ENCODE results near the gene FARS2.

The FARS2 gene

DNA sequence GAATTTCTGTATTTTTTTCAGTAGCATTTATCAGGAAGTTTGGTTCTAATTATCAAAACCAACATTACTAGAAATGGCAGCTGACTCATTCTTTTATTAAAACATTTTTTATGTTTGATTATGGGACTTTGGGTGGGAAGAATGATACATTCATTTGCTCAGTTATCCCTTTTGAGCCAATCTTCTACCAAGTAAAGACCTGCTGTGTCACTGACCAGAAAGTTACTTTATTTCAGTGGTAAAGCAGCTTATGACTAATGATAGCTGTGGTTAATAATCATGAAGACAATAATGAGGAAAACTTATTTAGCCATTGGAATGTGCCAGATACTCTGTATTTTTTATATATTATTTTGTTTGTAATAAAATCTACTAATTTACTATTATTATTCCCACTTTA, 142.3 kb downstream of the FARS2 start:
- FAIRE-seq, result no peak
- DNase-seq (ENCODE audit: extremely low spot score, insufficient read length, low read depth), result no peak

DNA sequence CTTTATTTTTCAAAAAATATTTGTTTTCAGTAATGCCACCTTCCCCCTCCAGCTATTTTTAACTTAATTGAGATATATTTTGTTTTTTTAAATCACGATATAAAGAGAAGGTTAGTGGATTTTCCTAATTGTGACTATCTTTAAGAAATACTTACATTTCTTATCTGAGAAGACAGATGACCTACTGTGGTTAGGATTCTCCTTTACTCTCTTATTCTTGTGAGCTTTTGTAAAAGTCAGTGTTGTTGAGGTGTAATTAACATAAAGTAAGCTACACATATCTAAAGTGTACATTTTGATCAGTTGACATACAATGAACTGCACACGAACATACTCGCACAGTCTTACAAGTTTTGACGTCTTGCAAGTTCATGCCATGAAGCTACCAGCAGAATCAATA, 144.7 kb downstream of the FARS2 start:
- no peak for FAIRE-seq
- no peak for DNase-seq (ENCODE audit: extremely low spot score, insufficient read length, low read depth)

DNA sequence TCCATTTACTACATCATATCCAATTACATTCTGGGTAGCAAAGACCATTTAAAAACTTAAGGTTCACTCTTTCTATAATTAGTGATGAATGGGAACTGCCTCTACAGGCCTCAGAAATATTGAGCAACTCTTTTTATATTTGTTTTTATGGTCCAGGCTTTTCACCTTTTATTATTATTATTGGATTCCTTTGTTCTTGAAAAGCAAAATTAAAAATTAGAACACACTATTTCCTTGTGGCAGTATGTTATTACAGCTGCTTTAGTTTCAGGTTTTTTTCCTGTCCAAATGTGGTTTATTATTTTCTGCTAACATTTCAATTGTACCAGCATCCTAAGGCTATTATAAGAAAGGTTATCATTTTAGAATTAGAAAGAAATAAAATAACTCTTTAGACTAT, 150.1 kb downstream of the FARS2 start:
- DNase-seq (ENCODE audit: extremely low spot score, insufficient read length, low read depth) (no peak), FAIRE-seq (no peak)

DNA sequence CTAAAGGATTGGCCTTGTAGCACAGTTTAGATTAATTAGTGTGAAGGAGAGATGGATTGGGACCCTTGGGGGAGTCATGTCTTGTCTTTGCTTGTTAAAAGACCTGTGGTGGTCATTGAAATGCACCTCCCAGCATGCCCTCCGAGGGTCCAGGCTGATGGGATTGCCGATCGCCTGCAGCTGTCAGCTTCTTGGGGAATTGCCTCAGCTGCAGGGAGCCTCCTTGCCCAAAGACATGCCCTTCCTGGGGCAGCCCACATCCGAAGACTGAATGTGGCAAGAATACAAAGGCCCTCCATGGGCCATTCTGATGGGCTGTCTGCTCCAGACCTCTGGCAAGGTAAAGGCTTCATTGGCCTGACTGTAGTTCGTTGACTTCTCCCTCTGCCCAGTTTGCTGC, 150.7 kb downstream of the FARS2 start:
- DNase-seq (ENCODE audit: extremely low spot score, insufficient read length, low read depth) (no peak), FAIRE-seq (no peak)

DNA sequence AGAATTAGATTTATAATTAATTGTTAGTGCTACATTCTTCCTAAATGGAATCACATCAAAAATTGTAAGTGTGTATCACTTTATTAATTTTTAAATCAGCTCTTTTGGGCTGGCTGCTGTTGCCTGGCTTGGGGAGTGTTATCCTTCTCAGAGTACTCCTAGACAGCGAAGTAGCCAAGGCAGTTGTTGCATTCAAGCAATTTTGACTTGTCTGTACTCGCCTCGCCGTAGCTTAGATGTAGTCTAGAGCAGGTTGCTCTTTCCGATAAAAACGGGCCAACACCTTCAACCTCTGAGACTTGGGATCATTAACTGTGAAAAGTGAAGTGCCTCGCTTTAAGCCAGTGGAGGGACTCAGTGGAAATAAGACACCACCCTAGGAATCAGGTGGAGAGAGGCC, 151.3 kb downstream of the FARS2 start:
- FAIRE-seq (no peak), DNase-seq (ENCODE audit: extremely low spot score, insufficient read length, low read depth) (no peak)

DNA sequence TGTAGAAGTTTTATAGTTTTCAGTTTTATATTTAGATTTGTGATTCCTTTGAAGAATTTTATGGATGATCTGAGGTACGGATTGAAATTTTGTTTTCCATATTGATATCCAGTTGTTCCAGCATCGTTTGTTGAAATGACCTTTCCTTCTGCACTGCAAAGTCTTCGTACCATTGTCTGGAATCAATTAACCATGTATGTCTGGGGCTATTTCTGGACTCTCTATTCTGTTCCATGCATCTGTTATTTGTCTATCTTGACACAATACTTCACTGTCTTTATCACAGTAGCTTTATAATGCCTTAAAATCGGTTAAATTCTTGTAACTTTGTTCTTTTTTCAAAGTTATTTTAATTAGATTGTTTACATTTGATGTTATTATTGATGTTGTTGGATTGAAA, 154.9 kb downstream of the FARS2 start:
- FAIRE-seq (no peak), DNase-seq (ENCODE audit: extremely low spot score, insufficient read length, low read depth) (no peak)

DNA sequence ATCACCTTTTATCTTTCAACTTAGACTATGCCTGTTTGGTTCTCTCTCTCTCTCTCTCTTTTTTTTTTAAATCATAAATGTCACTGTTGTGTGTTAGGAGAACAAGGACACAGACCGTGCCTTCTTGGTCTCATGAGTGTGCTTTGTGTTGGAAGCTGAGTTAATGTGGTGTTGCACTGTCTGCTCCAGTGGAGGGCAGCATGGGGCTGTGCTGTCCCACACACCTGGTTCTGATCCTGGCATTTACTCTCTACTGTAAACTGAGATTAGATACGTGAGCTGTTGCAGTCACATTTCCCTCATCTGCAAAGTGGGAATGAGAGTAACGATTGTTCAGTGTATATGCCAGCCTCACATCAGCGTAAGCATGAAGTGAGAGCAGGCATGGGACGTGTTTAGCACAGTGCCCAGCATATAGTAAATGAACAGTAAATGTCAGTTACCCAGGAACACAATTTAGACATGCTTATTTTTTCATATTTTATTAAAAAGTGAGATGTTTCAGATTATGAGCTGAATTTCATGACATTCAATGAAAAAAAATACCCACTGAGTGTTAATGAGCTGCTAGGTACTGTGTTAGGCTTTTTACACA, 161.1 kb downstream of the FARS2 start:
- DNase-seq (ENCODE audit: extremely low spot score, insufficient read length, low read depth) (no peak), FAIRE-seq (peak; percentile 55)

DNA sequence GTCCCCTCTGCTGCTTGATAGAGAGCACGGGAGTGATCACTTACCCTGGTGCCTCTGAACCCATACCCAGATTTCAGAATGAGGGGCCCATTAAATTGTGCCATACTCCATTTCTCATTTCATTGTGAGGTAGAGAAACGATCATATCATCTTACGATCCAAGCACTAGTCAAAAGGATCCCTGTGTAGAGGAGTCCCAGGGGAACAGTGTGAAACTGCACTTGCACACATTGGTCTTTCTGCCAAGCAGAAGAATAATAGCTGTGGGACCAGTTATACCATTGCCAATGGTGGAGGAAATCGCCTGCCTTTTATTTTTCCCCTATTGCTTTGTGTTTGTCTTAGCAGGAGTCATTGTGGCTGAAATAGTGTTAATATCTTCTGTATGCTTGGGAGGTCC, 161.9 kb downstream of the FARS2 start:
- DNase-seq (ENCODE audit: extremely low spot score, insufficient read length, low read depth), result no peak
- no peak for FAIRE-seq

DNA sequence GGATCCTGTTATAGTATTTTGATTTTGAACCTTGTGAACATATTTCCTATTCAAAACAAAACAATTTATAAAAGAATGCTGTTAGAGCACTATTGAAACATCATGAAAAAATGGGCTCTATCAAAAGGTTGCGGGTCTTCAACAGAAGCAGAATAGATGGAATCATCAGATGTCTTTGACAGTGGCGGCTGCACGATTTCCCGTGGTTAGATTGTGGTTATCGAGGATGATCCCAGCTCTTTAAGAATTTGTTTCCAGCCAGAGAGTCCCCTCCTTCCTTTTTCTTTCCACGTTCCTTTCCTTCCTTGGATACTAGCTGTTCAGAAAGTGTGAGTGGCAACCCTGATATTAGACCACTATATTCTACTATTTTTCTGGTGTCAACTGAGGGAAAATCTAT, 163.4 kb downstream of the FARS2 start:
- FAIRE-seq, result no peak
- no peak for DNase-seq (ENCODE audit: extremely low spot score, insufficient read length, low read depth)

DNA sequence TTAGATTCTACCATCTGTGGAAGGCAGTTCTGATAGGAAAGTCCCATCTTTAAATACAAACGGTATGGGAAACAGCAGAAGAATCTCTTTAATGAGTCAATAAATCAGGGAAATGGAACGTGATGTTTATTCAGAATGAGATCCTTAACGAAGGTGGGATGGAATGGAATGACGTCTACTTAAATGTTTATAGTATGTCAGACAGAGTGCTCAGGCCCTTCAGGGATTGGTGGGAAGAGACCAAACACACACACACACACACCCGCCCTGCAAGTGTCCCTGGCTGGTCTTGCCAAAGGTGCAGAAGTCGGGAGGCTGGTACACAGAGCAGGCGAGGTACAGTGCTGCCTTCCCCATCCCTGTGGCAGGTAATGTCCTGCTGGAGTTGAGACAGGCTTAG, 164.0 kb downstream of the FARS2 start:
- no peak for FAIRE-seq

DNA sequence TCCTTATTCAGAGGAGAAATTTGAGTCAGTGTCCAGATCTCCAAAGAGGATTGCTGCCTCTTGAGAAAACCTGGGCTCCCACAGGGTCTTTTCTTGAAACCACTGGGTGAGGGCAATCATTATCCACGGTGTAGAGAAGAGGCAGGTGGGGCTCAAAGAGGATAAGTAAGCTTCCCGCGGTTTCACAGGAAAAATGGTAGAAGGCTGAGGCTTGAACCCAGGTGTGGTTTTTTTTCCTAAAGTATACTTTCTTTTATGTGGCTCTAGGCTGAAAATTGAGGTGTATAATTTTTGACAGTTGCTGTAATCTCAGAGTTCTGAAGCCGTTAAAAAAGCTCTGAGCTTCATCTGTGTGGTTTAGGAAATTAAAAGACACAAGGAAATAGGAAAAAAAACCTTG, 164.5 kb downstream of the FARS2 start:
- DNase-seq (ENCODE audit: extremely low spot score, insufficient read length, low read depth), result no peak
- no peak for FAIRE-seq

More for the DNA sequence above, 164.0 kb downstream of the FARS2 start:
- no peak for DNase-seq (ENCODE audit: extremely low spot score, insufficient read length, low read depth)

DNA sequence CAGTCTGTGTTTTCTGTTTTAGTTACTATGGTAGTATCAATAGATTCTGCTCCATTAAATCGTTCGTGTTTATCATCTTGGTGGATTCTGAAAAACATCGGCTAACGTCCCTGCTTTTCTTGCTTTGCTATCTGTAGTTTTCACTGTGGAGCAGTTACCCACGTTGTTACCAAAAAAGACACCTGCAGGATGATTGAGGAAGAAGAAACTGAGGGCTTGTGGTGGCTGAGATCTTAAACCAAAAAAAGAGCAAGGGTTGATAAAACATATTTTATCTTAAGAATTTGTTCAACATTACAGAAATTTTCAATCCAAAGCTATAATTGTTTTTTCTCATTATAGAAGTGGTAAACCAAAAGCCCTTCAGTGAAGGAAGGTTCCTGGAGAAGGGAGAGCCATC, 166.3 kb downstream of the FARS2 start:
- FAIRE-seq (no peak), DNase-seq (ENCODE audit: extremely low spot score, insufficient read length, low read depth) (no peak)

DNA sequence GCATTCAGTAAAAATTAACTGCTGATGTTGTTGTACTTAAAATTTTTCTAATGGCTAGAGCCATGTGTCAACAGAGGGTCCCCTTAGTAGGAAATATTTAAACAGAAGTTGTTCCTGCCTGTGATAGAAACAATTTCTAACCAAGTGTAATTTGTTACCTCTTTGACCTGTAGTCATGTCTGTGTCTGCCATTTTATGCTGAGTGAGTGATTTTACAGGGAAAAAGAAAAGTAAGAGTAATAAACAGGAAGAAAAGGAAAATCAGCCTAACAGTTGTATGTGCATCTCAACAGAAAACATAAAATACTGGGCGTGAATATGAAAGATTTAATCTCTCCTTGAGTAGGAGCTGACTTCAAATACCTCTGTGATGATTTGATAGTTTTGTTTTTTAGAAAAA, 172.0 kb downstream of the FARS2 start:
- DNase-seq (ENCODE audit: extremely low spot score, insufficient read length, low read depth) (no peak), FAIRE-seq (no peak)

DNA sequence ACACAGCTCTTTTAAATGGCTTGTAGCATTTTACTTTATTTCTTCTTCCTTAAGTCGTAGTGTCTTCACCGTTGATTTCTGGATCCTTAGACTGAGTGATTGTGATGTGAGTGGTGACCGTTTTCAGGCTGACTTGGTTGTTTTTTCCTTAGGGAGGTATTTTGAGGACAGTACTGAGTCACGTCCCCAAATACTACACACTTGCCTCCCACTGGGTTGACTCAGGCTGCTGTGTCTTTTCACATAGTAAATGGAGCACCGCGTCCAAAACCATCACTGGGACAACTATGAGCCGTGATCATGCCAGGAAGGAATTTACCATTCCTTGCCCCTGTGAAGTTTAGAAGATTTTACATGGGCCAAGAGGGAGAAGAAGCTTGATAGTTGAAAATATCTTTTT, 174.1 kb downstream of the FARS2 start:
- DNase-seq (ENCODE audit: extremely low spot score, insufficient read length, low read depth), result no peak
- FAIRE-seq, result no peak

DNA sequence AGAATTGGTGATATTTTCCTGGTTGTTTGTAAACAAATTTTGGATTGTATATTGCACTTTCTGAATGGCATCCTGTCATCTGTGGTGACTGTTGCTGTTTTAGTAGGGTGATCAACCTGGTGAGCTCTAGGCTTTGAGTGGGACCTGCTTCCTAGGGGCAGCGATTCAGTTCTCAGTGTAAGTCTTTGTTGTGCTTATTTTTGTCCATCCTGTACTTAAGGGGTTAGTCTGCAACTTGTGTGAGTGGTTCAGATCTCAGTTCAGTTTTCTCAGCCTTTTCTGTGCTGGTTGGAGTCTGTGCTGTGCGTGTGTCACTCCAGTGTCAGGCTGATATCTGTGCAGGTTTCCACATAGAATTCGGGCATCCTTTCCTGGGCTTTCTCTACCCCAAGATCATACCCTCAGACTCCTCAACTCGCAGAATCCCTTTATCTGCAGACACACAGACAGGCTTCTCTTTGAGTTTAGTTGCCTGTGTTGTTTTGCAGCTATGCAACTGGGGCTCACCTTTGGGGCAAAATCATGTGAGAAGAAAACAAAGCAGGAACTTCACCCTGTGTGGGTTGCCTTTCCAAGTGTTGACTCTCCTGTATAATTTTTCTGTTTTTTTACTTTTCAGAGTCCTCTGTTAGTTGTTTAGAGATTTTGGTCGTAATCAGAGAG, 177.7 kb downstream of the FARS2 start:
- DNase-seq (ENCODE audit: extremely low spot score, insufficient read length, low read depth), result no peak
- FAIRE-seq, result no peak

DNA sequence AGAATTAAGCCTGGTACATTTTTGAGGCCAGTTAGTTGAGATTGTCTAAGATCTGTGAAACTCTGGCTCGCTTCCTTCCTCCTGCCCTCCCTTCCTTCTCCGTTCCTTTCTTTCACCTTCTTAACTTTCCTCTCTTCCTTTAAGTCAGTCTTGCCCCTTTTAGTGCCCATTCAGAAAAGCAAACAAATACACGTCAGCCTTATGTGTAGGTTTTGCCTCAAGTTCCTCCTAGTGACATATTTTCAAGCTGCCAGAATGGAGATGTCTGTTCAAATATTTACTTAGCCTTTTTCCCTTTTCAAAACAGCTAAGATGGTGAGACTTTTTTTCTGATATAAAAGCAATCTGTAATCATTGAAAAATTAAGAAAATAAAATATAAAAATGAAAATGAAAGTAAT, 178.4 kb downstream of the FARS2 start:
- no peak for FAIRE-seq
- no peak for DNase-seq (ENCODE audit: extremely low spot score, insufficient read length, low read depth)

DNA sequence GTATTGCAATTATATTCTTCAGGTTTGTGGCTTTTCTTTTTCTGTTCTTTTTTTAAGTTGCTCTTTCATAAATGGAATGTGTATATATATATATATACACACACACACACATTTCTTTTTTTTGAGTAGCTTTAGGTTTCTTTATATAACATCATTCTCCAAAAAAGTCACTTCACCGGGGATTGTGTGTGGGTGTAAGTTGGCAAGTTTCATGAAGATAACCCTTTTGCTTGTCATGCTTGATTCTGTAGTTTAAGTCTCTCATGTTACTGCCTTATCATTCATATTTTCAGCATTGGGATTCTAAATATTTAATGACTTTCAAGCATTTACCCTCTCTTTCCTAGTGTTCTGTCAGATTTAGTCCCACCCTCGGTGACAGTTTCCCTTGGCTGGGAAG, 181.0 kb downstream of the FARS2 start:
- FAIRE-seq (no peak), DNase-seq (ENCODE audit: extremely low spot score, insufficient read length, low read depth) (no peak)

DNA sequence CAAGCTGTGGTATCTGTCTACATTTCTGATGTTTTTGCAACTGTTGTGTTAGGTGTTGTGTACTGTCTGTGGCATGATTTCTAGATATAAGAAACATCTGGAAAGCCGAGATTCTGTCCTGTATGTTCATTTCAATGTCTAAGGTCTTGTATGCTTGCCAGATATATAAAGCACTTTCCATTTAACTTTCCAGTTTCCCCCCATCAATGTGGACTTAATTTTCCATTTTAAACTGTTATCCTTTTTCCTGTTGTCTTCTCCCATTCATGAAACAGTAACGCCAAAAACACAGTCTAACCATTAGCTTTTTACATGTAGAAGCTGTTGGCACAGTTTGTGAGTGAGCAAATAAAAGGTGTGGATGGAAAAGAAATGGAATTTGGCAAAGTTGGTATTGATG, 181.6 kb downstream of the FARS2 start:
- no peak for DNase-seq (ENCODE audit: extremely low spot score, insufficient read length, low read depth)
- FAIRE-seq, result no peak

DNA sequence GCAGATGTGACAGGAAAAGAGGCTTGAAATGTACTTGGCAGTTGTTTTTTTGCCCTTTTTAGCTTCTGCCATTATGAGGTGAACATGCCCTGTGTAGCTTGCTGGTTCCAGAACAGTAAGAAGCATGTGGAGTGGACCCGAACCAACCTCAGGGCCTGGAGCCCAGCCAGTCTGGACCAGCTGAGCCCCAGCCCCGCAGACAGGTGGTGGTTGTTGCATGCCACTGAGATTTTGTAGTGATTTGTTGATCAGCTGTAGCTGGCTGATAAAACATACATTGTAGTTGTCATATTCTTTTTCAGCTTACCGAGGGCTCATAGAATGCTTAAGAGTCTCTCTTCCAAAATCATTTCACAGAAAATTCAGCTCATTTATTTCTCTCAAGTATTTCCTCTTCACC, 182.2 kb downstream of the FARS2 start:
- no peak for DNase-seq (ENCODE audit: extremely low spot score, insufficient read length, low read depth)
- no peak for FAIRE-seq

DNA sequence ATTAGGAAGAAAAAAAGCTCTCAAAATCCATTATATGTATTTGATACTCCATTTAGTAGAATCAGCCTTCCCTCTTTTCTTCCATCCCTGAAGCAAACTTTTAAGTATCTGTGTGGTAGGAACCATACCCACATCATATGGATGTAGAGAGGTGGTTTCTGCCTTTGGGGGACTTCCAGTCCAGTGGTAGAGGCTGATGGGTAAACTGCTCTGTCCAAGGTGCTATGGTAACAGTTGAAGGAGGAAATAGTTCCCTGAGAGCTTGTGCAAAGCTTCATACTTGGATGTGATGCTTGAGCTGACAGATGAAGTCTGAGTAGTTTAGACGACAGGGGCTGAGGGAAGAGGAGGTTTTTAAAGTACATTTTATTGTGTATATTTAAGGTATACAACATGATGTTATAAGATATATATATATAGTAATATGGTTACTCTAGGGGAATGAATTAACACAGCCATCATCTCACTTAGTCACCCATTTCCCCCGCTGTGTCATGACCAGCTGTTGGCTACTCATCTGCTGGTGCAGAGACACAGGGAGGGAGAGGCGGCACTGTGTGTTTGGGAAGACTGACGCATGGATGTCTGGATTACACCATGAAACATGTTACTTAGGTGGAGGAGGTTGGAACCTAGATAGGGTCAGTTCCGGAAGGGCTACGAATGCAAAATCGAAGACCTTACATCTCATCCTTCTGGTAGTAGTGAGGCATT, 185.2 kb downstream of the FARS2 start:
- FAIRE-seq, result no peak
- no peak for DNase-seq (ENCODE audit: extremely low spot score, insufficient read length, low read depth)

DNA sequence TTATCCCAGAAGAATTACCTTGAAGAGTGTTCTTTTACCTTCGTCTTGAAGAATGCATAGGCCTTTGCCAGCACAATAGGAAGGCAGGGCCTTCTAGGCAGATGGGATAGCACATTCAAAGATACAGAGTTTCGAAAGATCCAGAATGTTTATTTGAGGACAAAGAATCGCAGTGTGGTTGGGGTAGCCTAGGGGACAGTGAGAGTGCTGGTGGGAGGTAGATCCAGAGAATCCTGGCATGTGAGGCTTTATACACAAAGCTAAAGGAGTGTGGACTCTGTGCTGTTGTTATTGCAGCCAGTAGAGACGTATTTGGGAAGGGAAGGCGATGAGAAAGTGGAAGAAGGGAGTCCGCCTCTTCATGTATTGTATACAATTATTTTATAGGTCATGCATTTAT, 186.6 kb downstream of the FARS2 start:
- DNase-seq (ENCODE audit: extremely low spot score, insufficient read length, low read depth), result no peak
- FAIRE-seq, result no peak

DNA sequence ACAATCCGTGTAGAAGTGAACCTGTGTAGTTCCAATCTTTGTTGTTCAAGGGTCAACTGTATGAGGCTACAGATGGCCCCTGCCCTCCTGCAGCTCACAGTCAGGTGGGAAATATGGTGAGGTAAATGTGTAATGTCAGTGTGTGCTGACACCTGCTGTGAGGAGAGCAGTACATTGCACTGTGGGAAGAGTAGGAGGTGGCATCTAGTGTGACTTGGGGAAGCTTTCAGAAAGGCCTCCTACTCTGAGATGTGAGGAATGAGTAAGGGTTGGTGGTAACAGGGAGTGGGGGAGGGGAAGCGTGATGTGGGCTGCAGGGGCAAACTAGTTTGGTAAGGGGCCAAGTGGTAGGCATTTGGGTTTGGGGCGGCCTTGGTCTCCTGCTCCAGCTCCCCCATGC, 188.8 kb downstream of the FARS2 start:
- FAIRE-seq (no peak), DNase-seq (ENCODE audit: extremely low spot score, insufficient read length, low read depth) (no peak)
